Heart left ventricle (tissue), 13 donors: ENCODE results near the gene RAD51B.

Source experiments
- POLR2A ChIP-seq, 2 donors: fragments of 450-650 bp; IDR thresholded peaks; one replicate each; pipeline ENCODE4 v1.6.1; 2017; ENCODE audit warnings: antibody characterized with exemption in 2 of 2, mild to moderate bottlenecking in 2 of 2, moderate library complexity in 2 of 2
- TF ChIP-seq, protein P1 (sequence below), 12 donors: fragments of 200-600 bp; sonication (generic) in 4 of 12; IDR thresholded peaks; one replicate each; pipeline versions ENCODE4 v1.5.0 to v1.8.0; 2018 to 2022; ENCODE audit warnings: antibody characterized with exemption in 12 of 12, mild to moderate bottlenecking in 5 of 12
- donor health status: ischemic (EF 13 %, LVEDD 7.1; RV severe dilation, severe dysfunction).
- donor health status: DM: no; HTN: yes; CAD: no.
- donor health status: DM: no; HTN: no; CAD: no.
- donor health status: ischemic (EF 25% LVEDD 6.9; RV normal size, moderate dysfunction).
- donor health status: ischemic (EF 25% LVEDD 5.7; RV mildly dilated, moderate dysfunction).
- donor health status: ischemic (EF 35%, LVEDD 5.7; RV mildly dilated, moderate dysfunction).
- donor health status: nonischemic (EF 11% LVEDD 7.7; RV severe dilation, severe dysfunction).
- donor health status: DM: yes; HTN: yes; CAD: no.
- donor health status: PGD.
- donor health status: ischemic (EF 29% LVEDD 5.4; RV normal size, mild dysfunction).
- donor health status: nonischemic (EF 23%, LVEDD 6.1; RV moderate dilation, normal function).

DNA sequence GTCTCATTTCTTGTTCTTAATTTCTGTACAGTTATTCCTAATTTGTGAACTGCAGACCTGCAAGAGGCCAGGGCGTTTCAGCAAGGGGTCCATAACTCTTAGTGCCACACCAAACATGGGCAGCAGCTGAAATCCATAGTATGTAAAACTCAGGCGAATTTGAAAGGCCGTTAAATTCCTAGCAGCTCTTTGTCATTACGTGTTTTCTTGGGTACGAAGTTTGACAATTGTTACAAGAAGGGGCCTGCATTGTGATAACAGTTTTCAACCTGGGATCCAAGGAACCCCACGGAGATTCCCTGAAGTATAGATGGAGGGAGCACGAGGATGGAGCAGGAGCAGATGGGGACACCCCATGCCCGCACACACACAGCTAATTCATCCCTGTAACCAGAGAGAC lies 685.3 kb downstream of the RAD51B start:
- TF ChIP-seq, protein P1, sequence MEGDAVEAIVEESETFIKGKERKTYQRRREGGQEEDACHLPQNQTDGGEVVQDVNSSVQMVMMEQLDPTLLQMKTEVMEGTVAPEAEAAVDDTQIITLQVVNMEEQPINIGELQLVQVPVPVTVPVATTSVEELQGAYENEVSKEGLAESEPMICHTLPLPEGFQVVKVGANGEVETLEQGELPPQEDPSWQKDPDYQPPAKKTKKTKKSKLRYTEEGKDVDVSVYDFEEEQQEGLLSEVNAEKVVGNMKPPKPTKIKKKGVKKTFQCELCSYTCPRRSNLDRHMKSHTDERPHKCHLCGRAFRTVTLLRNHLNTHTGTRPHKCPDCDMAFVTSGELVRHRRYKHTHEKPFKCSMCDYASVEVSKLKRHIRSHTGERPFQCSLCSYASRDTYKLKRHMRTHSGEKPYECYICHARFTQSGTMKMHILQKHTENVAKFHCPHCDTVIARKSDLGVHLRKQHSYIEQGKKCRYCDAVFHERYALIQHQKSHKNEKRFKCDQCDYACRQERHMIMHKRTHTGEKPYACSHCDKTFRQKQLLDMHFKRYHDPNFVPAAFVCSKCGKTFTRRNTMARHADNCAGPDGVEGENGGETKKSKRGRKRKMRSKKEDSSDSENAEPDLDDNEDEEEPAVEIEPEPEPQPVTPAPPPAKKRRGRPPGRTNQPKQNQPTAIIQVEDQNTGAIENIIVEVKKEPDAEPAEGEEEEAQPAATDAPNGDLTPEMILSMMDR (IDR thresholded peaks at IDR 0.05): no peak
- no peak for TF ChIP-seq POLR2A (IDR thresholded peaks at IDR 0.05)
